Testis (tissue), 3 donors: Measurements from ENCODE around the gene ANKRD35. TPM values are rescaled to one million over a fixed set of nuclear protein-coding genes. Genes with fewer than 3 reads are reported as not detected.

Experiments
- DNase-seq: peaks from one replicate; pipeline ENCODE4 v3.0.0-alpha.2; 2019
- H3K27ac ChIP-seq, 2 donors: fragments of 200-600 bp; sonication (generic); one replicate each; pipeline ENCODE4 v1.5.1; 2019
- H3K27me3 ChIP-seq: fragments of 200-600 bp; sonication (generic); one replicate; pipeline ENCODE4 v1.5.1; 2019
- H3K36me3 ChIP-seq: fragments of 200-600 bp; sonication (generic); one replicate; pipeline ENCODE4 v1.5.1; 2017; ENCODE audit warnings: low read depth; ENCODE audit errors: missing control alignments
- H3K4me1 ChIP-seq: fragments of 200-600 bp; sonication (generic); one replicate; pipeline ENCODE4 v1.5.1; 2019
- H3K4me3 ChIP-seq, 2 donors: fragments of 200-600 bp; sonication (generic); one replicate each; pipeline ENCODE4 v1.5.1; 2017 to 2019
- H3K9me3 ChIP-seq: fragments of 200-600 bp; sonication (generic); one replicate; pipeline ENCODE4 v1.5.1; 2017
- POLR2A ChIP-seq: fragments of 450-650 bp; IDR thresholded peaks from one replicate; pipeline ENCODE4 v1.6.1; 2017; ENCODE audit warnings: antibody characterized with exemption, mild to moderate bottlenecking, moderate library complexity
- WGBS, 2 donors: methylation state at CpG; one replicate each; pipeline ENCODE4 v1.1.5; 2018; 5-methylcytosine and 5-hydroxymethylcytosine counted together
- intact Hi-C: fragments of 100-400 bp; cut with DNase I; formaldehyde crosslinking; loops from one replicate; pipeline ENCODE4 v1.15.1; 2023; ENCODE audit warnings: low total_unique reads
- polyA plus RNA-seq: library from polyadenylated mRNA; stranded (reverse); fragments of 350-450 nt; fragmentation: Illumina TruSeq; extraction: RNeasy Lipid Tissue Mini Kit (QIAGEN cat#74804); gene quantifications from one replicate; pipeline ENCODE4 v1.2.3, GENCODE V29; 2014; ENCODE audit warnings: low read depth, low replicate concordance; ENCODE audit not compliant: insufficient read depth
- total RNA-seq, 2 donors: library from RNA; depleted of rRNA; stranded (reverse); fragments of >200 nt; gene quantifications; one replicate each; pipeline ENCODE4 v1.2.3, GENCODE V29; 2016
- TF ChIP-seq, protein P1 (sequence below), 3 experiments: fragments of 450-650 bp in 2 of 3; fragments of 200-600 bp in 1 of 3; sonication (generic) in 1 of 3; IDR thresholded peaks; one replicate each; pipeline ENCODE4 v1.5.1; 2016 to 2019; ENCODE audit warnings: antibody characterized with exemption in 3 of 3, mild to moderate bottlenecking in 2 of 3, moderate library complexity in 1 of 3

Gene ANKRD35
- total and polyA plus RNA-seq, 3 donors from 2014 or later, result 1.3 to 3.3 (median 1.7) TPM

DNA sequence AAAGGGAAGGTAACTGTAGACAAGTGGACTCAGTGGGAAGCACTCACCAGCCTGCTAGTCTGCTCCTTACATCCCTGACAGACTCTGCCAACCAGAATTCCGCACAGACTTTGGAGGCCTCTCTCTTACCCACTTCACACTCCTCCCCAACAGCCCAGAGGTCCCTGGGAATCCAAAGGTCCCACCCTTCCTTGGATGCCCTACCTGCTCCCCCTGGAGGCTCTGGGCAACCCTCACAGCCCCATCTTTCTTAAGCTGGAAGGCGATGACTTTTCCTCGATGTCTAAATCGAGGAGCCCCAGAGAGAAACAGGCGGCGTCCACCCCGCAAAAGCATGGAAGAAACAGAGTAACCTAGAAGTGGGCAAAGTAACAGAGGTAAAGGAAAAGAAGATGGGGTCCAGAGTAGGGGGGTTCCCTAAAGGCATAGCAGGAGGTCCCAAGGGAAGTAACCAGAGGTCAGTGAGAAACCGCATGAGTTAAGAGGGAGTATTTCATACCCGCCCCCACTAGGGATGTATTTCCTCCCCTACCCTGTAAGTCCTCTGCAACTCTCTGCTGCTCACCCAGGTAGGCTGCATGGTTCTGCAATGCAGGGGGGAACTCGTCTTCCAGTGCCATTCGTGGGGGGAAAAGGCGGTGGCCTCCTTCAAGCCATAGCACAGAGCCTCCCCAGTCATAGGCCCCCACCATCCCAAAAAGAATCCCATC is 15.8 kb upstream of the ANKRD35 start:
- H3K27ac ChIP-seq, result no peak overlapping the region
- no peaks in the 10 kb centered on the region for H3K4me1 ChIP-seq
- H3K4me3 ChIP-seq, result no peak overlapping the region
- H3K36me3 ChIP-seq, result no peaks in the 10 kb centered on the region
- H3K27me3 ChIP-seq, result no peaks in the 10 kb centered on the region
- WGBS, 2 donors, result 84 to 86% methylated on average over 12 of the region's 12 CpGs
- TF ChIP-seq POLR2A, result no peak
- TF ChIP-seq, protein P1, sequence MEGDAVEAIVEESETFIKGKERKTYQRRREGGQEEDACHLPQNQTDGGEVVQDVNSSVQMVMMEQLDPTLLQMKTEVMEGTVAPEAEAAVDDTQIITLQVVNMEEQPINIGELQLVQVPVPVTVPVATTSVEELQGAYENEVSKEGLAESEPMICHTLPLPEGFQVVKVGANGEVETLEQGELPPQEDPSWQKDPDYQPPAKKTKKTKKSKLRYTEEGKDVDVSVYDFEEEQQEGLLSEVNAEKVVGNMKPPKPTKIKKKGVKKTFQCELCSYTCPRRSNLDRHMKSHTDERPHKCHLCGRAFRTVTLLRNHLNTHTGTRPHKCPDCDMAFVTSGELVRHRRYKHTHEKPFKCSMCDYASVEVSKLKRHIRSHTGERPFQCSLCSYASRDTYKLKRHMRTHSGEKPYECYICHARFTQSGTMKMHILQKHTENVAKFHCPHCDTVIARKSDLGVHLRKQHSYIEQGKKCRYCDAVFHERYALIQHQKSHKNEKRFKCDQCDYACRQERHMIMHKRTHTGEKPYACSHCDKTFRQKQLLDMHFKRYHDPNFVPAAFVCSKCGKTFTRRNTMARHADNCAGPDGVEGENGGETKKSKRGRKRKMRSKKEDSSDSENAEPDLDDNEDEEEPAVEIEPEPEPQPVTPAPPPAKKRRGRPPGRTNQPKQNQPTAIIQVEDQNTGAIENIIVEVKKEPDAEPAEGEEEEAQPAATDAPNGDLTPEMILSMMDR (IDR thresholded peaks at IDR 0.05), result no peak
- DNase-seq, result no peak
- intact Hi-C loops, result no loop called here
- H3K9me3 ChIP-seq, result no peaks in the 10 kb centered on the region

DNA sequence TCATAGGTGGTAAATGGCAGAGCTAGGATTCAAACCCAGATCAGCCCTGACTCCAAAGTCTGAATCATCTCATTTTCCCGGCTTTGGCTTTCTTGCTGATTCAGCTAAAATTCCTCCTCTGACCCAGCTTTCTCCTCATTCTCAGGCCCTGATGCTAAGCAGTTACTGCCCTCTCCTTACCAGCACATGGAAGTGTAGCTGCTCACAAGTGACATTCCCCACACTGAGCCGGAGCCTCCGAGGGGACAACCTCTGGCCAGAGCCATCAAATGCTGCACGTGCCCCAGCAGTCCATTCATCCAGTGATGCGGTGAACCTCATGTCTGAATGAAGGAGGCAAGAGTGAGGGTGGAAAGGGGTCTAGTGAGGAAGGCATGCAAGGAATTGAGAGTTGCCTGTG is 13.1 kb upstream of the ANKRD35 start:
- DNase-seq, result no peak

DNA sequence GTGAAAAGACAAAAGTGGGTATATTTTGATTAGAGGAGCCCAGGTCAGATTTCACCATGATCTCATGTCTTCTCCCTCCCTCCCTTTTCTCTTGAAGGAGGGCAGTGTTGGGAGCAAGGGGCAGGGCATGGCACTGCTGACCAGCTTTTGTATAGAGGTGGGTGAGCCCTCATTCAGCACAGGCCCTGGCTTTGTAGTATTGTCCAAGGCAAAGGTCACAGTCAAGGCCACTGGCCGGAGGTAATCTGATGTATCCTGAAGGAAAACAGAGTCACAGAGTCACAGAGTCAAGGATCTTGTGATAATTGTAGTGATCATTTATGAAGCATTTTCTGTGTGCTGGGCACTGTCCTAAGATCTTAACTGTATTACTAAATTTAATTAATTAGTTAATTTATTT is 12.3 kb upstream of the ANKRD35 start:
- H3K4me3 ChIP-seq, result no peak overlapping the region
- 54 to 65% methylated on average over 1 of the region's 1 CpG for whole genome bisulfite sequencing, 2 donors
- H3K27ac ChIP-seq, result no peak overlapping the region
- H3K36me3 ChIP-seq, result no peaks in the 10 kb centered on the region
- intact Hi-C loops, result no loop called here
- no peak for TF ChIP-seq POLR2A
- TF ChIP-seq, protein P1 (IDR thresholded peaks at IDR 0.05), result no peak
- peaks cover 3% of the 10 kb centered on the region for H3K4me1 ChIP-seq
- H3K27me3 ChIP-seq, result no peaks in the 10 kb centered on the region
- DNase-seq, result no peak
- no peaks in the 10 kb centered on the region for H3K9me3 ChIP-seq

More for the DNA sequence above, 13.1 kb upstream of the ANKRD35 start:
- 83 to 87% methylated on average over 5 of the region's 5 CpGs for whole genome bisulfite sequencing, 2 donors
- Histone ChIP-seq H3K36me3 (no peaks in the 10 kb centered on the region), H3K27ac (no peak overlapping the region), H3K4me1 (no peaks in the 10 kb centered on the region), H3K9me3 (no peaks in the 10 kb centered on the region), H3K4me3 (no peak overlapping the region), H3K27me3 (no peaks in the 10 kb centered on the region)
- TF ChIP-seq POLR2A, result no peak
- TF ChIP-seq, protein P1 (IDR thresholded peaks at IDR 0.05), result no peak
- intact Hi-C loops, result no loop called here

DNA sequence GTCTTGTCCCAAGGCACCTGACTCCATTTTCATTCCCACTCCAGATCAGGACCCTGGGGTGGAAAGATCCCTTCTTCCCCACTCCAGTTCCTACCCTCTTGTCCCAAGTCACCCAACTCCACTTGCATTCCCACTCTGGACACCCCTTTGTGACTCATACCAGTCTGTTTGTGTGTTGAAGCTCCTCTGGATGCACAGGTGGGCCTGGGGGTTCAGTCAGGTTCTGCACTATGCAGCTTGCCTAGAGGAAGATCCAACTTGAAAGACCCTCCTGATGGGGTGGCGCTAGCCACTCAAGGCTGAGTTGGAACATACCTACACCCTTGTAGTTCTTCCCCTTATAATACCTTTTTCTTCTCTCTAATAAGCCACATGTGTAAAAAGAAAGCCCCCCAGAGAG is 9.8 kb upstream of the ANKRD35 start:
- H3K4me1 ChIP-seq, result peaks cover 24% of the 10 kb centered on the region
- H3K36me3 ChIP-seq, result no peaks in the 10 kb centered on the region
- TF ChIP-seq POLR2A, result no peak
- TF ChIP-seq, protein P1 (IDR thresholded peaks at IDR 0.05), result no peak
- H3K27ac ChIP-seq, result no peak overlapping the region
- H3K27me3 ChIP-seq, result no peaks in the 10 kb centered on the region
- 96 to 100% methylated on average over 1 of the region's 1 CpG for WGBS, 2 donors
- intact Hi-C loops, result no loop called here
- no peaks in the 10 kb centered on the region for H3K9me3 ChIP-seq
- no peak overlapping the region for H3K4me3 ChIP-seq
- DNase-seq, result no peak
